Naive thymus-derived CD4-positive, alpha-beta T cell (primary cell): ENCODE data around the gene DHRS7B. TPM values are rescaled to one million over a fixed set of nuclear protein-coding genes. Genes with fewer than 3 reads are reported as not detected.
A peak's percentile ranks its signal among the peaks of the same experiment; 100 is the strongest.

Experiments
- ATAC-seq: fragments of 150-1000 bp; cut with Tn5 transposase; 2 replicates; pipeline ENCODE4 v1.10.0; 2021; ENCODE audit warnings: mild to moderate bottlenecking, moderate library complexity
- CTCF ChIA-PET: fragments of 350-600 bp; sonication (Branson Sonifier 250); formaldehyde crosslinking; loops from one replicate; lab custom pipeline; 2021; ENCODE audit warnings: antibody characterized with exemption; lab: Charles Lee
- POLR2A ChIA-PET: fragments of 350-600 bp; sonication (Branson Sonifier 250); formaldehyde crosslinking; loops from one replicate; lab custom pipeline; 2021; ENCODE audit warnings: antibody characterized with exemption, inconsistent platforms; lab: Charles Lee
- DNase-seq, 9 donors: peaks; one replicate each; pipeline versions ENCODE4 v3.0.0 to v3.0.0-alpha.2; 2020 to 2022; ENCODE audit warnings: mixed read lengths in 1 of 9
- H3K27ac ChIP-seq: one replicate; pipeline ENCODE4 v1.7.0; 2013; ENCODE audit warnings: mild to moderate bottlenecking, low read depth, low read length, moderate library complexity
- H3K27me3 ChIP-seq, 2 donors: one replicate each; pipeline ENCODE4 v1.7.0; 2013; ENCODE audit warnings: low read length in 2 of 2, mild to moderate bottlenecking in 2 of 2, moderate library complexity in 2 of 2; ENCODE audit not compliant: control insufficient read depth in 2 of 2, insufficient read depth in 2 of 2
- H3K36me3 ChIP-seq, 3 experiments: 1 replicate in 2 of 3; 2 replicates in 1 of 3; pipeline ENCODE4 v1.7.0; 2013; ENCODE audit warnings: low read length in 3 of 3, mild to moderate bottlenecking in 3 of 3, moderate library complexity in 1 of 3; ENCODE audit not compliant: insufficient read depth in 3 of 3, control insufficient read depth in 2 of 3
- H3K4me1 ChIP-seq, 2 donors: one replicate each; pipeline ENCODE4 v1.7.0; 2013; ENCODE audit warnings: low read length in 2 of 2, mild to moderate bottlenecking in 2 of 2, moderate library complexity in 1 of 2; ENCODE audit not compliant: control insufficient read depth in 2 of 2, insufficient read depth in 2 of 2
- H3K4me3 ChIP-seq: 2 replicates; pipeline ENCODE4 v1.7.0; 2013; ENCODE audit warnings: mild to moderate bottlenecking, low read length
- H3K9me3 ChIP-seq, 3 experiments: 1 replicate in 2 of 3; 2 replicates in 1 of 3; pipeline ENCODE4 v1.7.0; 2013; ENCODE audit warnings: low read length in 3 of 3; ENCODE audit not compliant: control insufficient read depth in 2 of 3
- H3K27ac Mint-ChIP-seq, 9 donors: one replicate each; pipeline ENCODE4 v1.8.0; 2020 to 2022; ENCODE audit warnings: mixed read lengths in 9 of 9, mild to moderate bottlenecking in 8 of 9, moderate library complexity in 5 of 9, inconsistent platforms in 2 of 9
- H3K27me3 Mint-ChIP-seq, 5 donors: one replicate each; pipeline ENCODE4 v1.8.0; 2021 to 2022; ENCODE audit warnings: mixed read lengths in 5 of 5, mild to moderate bottlenecking in 1 of 5
- H3K36me3 Mint-ChIP-seq, 5 donors: one replicate each; pipeline ENCODE4 v1.8.0; 2020 to 2022; ENCODE audit warnings: mixed read lengths in 5 of 5, mild to moderate bottlenecking in 3 of 5, inconsistent platforms in 1 of 5
- H3K4me1 Mint-ChIP-seq, 7 donors: one replicate each; pipeline ENCODE4 v1.8.0; 2020 to 2022; ENCODE audit warnings: mixed read lengths in 7 of 7, mild to moderate bottlenecking in 3 of 7, inconsistent platforms in 1 of 7
- H3K4me3 Mint-ChIP-seq, 10 donors: one replicate each; pipeline ENCODE4 v1.8.0; 2020 to 2022; ENCODE audit warnings: mild to moderate bottlenecking in 10 of 10, mixed read lengths in 10 of 10, moderate library complexity in 6 of 10, inconsistent platforms in 2 of 10
- H3K9me3 Mint-ChIP-seq, 11 donors: one replicate each; pipeline ENCODE4 v1.8.0; 2020 to 2022; ENCODE audit warnings: mixed read lengths in 11 of 11, mild to moderate bottlenecking in 4 of 11, inconsistent platforms in 1 of 11, moderate library complexity in 1 of 11
- intact Hi-C, 2 donors: fragments of 100-400 bp; cut with micrococcal nuclease; formaldehyde crosslinking; loops; one replicate each; pipeline ENCODE4 v1.15.1; 2023
- polyA plus RNA-seq, 2 donors: library from polyadenylated mRNA; unstranded; fragments of 300-500 nt; fragmentation: Illumina TruSeq; gene quantifications; one replicate each; pipeline ENCODE4 v1.2.3, GENCODE V29; 2021
- total RNA-seq, 6 experiments: library from RNA in 5 of 6; stranded (reverse) in 5 of 6; gene quantifications; 1 replicate in 5 of 6; 2 replicates in 1 of 6; pipeline ENCODE4 v1.2.3 and lab custom pipeline; 2021 to 2026

DHRS7B gene
- total and polyA plus RNA-seq, 7 experiments from 2014 or later = 5.9 to 15.1 (median 10.0) TPM

GRCh38 chr17:21169496-21169895, 42.7 kb downstream of the DHRS7B start:
- ChIA-PET CTCF (no interaction called here), POLR2A (interaction anchor here (0.6 kb wide), 1 partner anchor 39 kb away, joined by 3 read pairs; no protein-coding TSS in a partner anchor)
- no peaks in the 10 kb centered on the region for H3K9me3 ChIP-seq
- Mint-ChIP-seq H3K4me1 (peaks cover 0 to 35% (median 12%) of the 10 kb centered on the region in 7 donors), H3K36me3 (peaks cover 0 to 15% (median 4%) of the 10 kb centered on the region in 5 donors), H3K27me3 (no peaks in the 10 kb centered on the region), H3K9me3 (peaks cover 0 to 2% (median 0%) of the 10 kb centered on the region in 11 donors), H3K4me3 (no peak overlapping the region), H3K27ac (no peak overlapping the region)
- H3K4me1 ChIP-seq = no peaks in the 10 kb centered on the region
- DNase-seq (no peak), ATAC-seq (no peak)
- intact Hi-C loops = no loop called here
- H3K27me3 ChIP-seq = no peaks in the 10 kb centered on the region
- H3K4me3 ChIP-seq = no peak overlapping the region
- no peak overlapping the region for H3K27ac ChIP-seq
- H3K36me3 ChIP-seq = peaks cover 0 to 26% (median 0%) of the 10 kb centered on the region in 3 experiments

DNA sequence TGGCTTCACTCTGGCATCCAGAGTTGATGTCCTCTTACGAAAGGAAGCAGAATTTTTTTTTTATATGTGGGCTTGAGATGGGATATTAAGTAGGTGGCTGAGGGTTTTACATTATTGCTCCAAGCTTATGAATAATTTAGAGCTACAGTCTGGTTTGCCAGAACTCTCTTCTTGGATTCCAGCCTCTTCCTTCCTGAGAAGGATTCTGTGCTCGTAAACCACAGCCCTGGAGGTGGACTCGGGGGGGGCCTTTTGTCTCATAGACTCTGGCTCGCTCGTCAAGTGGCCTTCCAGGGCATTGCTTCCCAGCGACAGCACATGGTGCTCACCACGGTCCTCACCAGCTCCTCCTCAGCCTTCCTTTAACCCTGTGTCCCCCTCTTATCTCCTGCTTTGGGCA, 44.0 kb downstream of the DHRS7B start:
- POLR2A ChIA-PET = interaction anchor here (0.8 kb wide), 1 partner anchor 45 kb away, joined by 3 read pairs; the partner anchor contains the start of gene DHRS7B
- Histone ChIP-seq H3K36me3 (peaks cover 0 to 31% (median 0%) of the 10 kb centered on the region in 3 experiments), H3K27ac (no peak overlapping the region), H3K4me1 (no peaks in the 10 kb centered on the region), H3K27me3 (no peaks in the 10 kb centered on the region), H3K4me3 (no peak overlapping the region), H3K9me3 (no peaks in the 10 kb centered on the region)
- DNase-seq = no peak
- Mint-ChIP-seq H3K27ac (peak overlapping the region in 6 of 9 donors; percentile 17 to 62 (median 27)), H3K27me3 (no peaks in the 10 kb centered on the region), H3K9me3 (peaks cover 0 to 2% (median 0%) of the 10 kb centered on the region in 11 donors), H3K4me1 (peaks cover 0 to 35% (median 10%) of the 10 kb centered on the region in 7 donors), H3K36me3 (peaks cover 0 to 16% (median 4%) of the 10 kb centered on the region in 5 donors), H3K4me3 (no peak overlapping the region)
- ATAC-seq = no peak
- intact Hi-C loops = no loop called here
- CTCF ChIA-PET = no interaction called here

DNA sequence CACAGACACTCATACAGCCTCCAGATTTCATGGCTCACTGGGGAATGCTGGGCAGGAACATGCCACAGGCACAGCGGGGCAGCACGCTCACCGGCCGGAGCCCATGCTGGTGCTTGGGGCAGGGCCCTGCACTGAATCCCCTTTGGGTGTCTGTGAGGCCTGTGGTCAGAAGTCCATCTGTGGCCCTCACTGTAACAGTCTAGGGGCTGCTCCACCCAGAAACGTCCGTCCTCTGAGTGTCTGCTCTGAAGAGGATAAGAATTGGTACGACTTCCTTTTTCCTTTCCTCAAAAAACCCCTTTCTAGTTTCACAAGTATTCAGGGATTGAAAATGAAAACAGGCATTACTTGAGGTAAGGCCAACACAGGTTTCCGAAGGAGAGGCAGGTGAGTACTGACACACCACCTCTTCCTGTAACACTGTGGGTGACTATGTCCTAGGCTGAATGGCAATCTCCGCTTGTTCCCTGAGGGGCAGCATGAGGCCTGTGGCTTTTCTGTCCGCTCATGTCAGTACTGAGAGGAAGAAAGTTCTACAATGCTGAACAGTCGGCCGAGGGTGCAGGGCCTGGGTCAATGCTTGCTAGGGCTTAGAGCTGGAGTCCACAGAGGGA, 44.7 kb downstream of the DHRS7B start:
- Mint-ChIP-seq H3K4me1 (peaks cover 0 to 35% (median 10%) of the 10 kb centered on the region in 7 donors), H3K4me3 (no peak overlapping the region), H3K27me3 (no peaks in the 10 kb centered on the region), H3K36me3 (peaks cover 0 to 16% (median 4%) of the 10 kb centered on the region in 5 donors), H3K27ac (peak overlapping the region in 4 of 9 donors; percentile 18 to 60 (median 38)), H3K9me3 (peaks cover 0 to 2% (median 0%) of the 10 kb centered on the region in 11 donors)
- no peak for DNase-seq
- ChIA-PET CTCF (no interaction called here), POLR2A (no interaction called here)
- no peak overlapping the region for H3K27ac ChIP-seq
- H3K4me3 ChIP-seq = no peak overlapping the region
- peaks cover 0 to 31% (median 0%) of the 10 kb centered on the region in 3 experiments for H3K36me3 ChIP-seq
- no peaks in the 10 kb centered on the region for H3K4me1 ChIP-seq
- no peak for ATAC-seq
- H3K27me3 ChIP-seq = no peaks in the 10 kb centered on the region
- intact Hi-C loops = no loop called here
- H3K9me3 ChIP-seq = no peaks in the 10 kb centered on the region

- no peaks in the 10 kb centered on the region for H3K4me1 ChIP-seq
- H3K9me3 Mint-ChIP-seq = peaks cover 0 to 2% (median 0%) of the 10 kb centered on the region in 11 donors
- H3K36me3 ChIP-seq = peaks cover 0 to 31% (median 0%) of the 10 kb centered on the region in 3 experiments
- no peak for DNase-seq
- intact Hi-C loops = no loop called here
- no peak overlapping the region for H3K27ac ChIP-seq
- H3K4me3 ChIP-seq = no peak overlapping the region
- CTCF ChIA-PET = no interaction called here
- peaks cover 0 to 29% (median 10%) of the 10 kb centered on the region in 7 donors for H3K4me1 Mint-ChIP-seq
- H3K27me3 Mint-ChIP-seq = no peaks in the 10 kb centered on the region
- H3K9me3 ChIP-seq = no peaks in the 10 kb centered on the region
- no peaks in the 10 kb centered on the region for H3K27me3 ChIP-seq
- H3K36me3 Mint-ChIP-seq = peaks cover 0 to 16% (median 4%) of the 10 kb centered on the region in 5 donors
- POLR2A ChIA-PET = no interaction called here
- no peak overlapping the region for H3K27ac Mint-ChIP-seq
- no peak overlapping the region for H3K4me3 Mint-ChIP-seq
- ATAC-seq = no peak
Observed at GRCh38 chr17:21171970-21172510, 45.3 kb downstream of the DHRS7B start.

- ATAC-seq (no peak), DNase-seq (no peak)
- Histone ChIP-seq H3K27me3 (no peaks in the 10 kb centered on the region), H3K4me3 (no peak overlapping the region), H3K9me3 (no peaks in the 10 kb centered on the region), H3K4me1 (no peaks in the 10 kb centered on the region), H3K36me3 (peaks cover 0 to 33% (median 0%) of the 10 kb centered on the region in 3 experiments), H3K27ac (no peak overlapping the region)
- H3K4me1 Mint-ChIP-seq = peaks cover 0 to 21% (median 7%) of the 10 kb centered on the region in 7 donors
- H3K4me3 Mint-ChIP-seq = no peak overlapping the region
- ChIA-PET POLR2A (no interaction called here), CTCF (no interaction called here)
- H3K36me3 Mint-ChIP-seq = peaks cover 0 to 20% (median 4%) of the 10 kb centered on the region in 5 donors
- peak overlapping the region in 1 of 9 donors; percentile 59 for H3K27ac Mint-ChIP-seq
- H3K27me3 Mint-ChIP-seq = no peaks in the 10 kb centered on the region
- intact Hi-C loops = no loop called here
- peaks cover 0 to 2% (median 0%) of the 10 kb centered on the region in 11 donors for H3K9me3 Mint-ChIP-seq
Observed at GRCh38 chr17:21172846-21173245, 46.1 kb downstream of the DHRS7B start.

DNA sequence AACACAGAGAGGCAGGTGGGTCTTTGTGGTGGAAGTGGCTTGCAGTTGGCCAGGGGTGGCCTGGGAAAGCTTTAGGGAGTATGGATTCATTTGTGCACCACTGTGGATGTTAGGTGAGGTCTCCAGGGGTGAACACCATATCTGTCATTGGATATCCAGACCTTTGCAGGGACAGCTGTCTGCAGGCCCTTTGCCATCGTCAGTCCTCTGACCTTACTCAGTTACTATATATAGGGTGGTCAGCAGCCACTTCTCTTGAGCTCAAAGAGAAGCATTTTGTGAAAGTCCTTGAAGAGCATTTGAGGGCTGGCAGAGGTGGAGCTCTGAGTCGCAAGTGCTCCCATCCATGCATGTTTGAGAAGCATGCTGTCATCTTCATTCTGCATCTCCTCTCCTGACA, 46.8 kb downstream of the DHRS7B start:
- Histone ChIP-seq H3K9me3 (no peaks in the 10 kb centered on the region), H3K36me3 (peaks cover 0 to 36% (median 0%) of the 10 kb centered on the region in 3 experiments), H3K27ac (no peak overlapping the region), H3K4me1 (no peaks in the 10 kb centered on the region), H3K27me3 (no peaks in the 10 kb centered on the region), H3K4me3 (no peak overlapping the region)
- CTCF ChIA-PET = interaction anchor here (0.5 kb wide), 1 partner anchor 106 kb away, joined by 4 read pairs; no protein-coding TSS in a partner anchor
- H3K27ac Mint-ChIP-seq = no peak overlapping the region
- DNase-seq = no peak
- H3K4me3 Mint-ChIP-seq = no peak overlapping the region
- H3K9me3 Mint-ChIP-seq = peaks cover 0 to 2% (median 0%) of the 10 kb centered on the region in 11 donors
- no peaks in the 10 kb centered on the region for H3K27me3 Mint-ChIP-seq
- H3K36me3 Mint-ChIP-seq = peaks cover 0 to 25% (median 4%) of the 10 kb centered on the region in 5 donors
- intact Hi-C loops = no loop called here
- POLR2A ChIA-PET = no interaction called here
- no peak for ATAC-seq
- H3K4me1 Mint-ChIP-seq = peaks cover 0 to 18% (median 7%) of the 10 kb centered on the region in 7 donors
